HG03060 (cell line): ENCODE data around the gene TTC9C.
"Not testable (repeated sequence)": the region's sequence is repeated elsewhere in the genome, so short reads cannot be mapped to it uniquely, and the experiment has no call there.

Experiments used
- ATAC-seq: cut with Tn5 transposase; IDR thresholded peaks from one replicate; pipeline ENCODE4 v1.9.1; 2021; ENCODE audit warnings: low read depth, moderate number of reproducible peaks; ENCODE audit not compliant: unreplicated experiment

Gene TTC9C

GRCh38 chr11:62728171-62728988 is at the start of gene TTC9C:
TTC9C (plus strand) TSS chr11:62728486; CDS start chr11:62728849, 363 bp downstream.
- ATAC-seq, result no peak

- ATAC-seq, result no peak
Observed at GRCh38 chr11:62678770-62679696, 49.3 kb upstream of the TTC9C start, which contains the start of gene UBXN1. UBXN1 (minus strand) TSS chr11:62679073; CDS start chr11:62678923, 150 bp downstream.

DNA sequence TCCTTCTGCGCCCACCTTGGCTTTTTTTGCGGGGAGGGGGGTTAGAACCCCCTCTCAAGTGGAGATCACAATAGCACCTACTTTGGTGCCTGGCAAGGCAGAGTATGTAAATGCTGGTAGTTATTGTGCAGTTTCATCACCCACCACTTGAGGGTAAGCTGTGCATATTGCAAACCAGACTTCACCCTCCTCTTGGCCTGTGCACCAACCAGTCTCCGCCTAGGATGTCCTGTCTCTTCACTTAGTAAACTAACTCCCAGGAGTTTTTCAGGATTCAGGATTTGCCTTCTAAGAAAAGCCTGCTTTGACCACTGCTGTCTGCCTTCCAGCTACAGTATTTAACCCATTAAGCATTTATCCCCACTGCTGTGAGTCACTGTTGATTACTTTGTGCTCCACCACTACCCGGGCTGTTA is 47.5 kb upstream of the TTC9C start:
- no peak for ATAC-seq

DNA sequence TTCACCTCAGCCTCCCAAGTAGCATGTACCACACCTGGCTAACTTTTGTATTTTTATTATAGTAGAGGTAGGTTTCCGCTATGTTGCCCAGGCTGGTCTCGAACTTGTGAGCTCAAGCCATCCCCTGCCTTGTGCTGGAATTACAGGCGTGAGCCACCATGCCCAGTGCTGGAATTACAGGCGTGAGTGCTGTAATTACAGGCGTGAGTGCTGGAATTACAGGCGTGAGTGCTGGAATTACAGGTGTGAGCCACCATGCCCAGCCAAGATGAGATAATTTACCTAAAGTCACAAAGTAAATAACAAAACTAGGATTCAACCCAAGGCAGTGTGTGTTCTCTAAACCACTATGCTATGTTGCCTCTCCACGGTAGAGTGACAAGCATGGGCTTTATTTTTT is 45.8 kb upstream of the TTC9C start:
- no peak for ATAC-seq

DNA sequence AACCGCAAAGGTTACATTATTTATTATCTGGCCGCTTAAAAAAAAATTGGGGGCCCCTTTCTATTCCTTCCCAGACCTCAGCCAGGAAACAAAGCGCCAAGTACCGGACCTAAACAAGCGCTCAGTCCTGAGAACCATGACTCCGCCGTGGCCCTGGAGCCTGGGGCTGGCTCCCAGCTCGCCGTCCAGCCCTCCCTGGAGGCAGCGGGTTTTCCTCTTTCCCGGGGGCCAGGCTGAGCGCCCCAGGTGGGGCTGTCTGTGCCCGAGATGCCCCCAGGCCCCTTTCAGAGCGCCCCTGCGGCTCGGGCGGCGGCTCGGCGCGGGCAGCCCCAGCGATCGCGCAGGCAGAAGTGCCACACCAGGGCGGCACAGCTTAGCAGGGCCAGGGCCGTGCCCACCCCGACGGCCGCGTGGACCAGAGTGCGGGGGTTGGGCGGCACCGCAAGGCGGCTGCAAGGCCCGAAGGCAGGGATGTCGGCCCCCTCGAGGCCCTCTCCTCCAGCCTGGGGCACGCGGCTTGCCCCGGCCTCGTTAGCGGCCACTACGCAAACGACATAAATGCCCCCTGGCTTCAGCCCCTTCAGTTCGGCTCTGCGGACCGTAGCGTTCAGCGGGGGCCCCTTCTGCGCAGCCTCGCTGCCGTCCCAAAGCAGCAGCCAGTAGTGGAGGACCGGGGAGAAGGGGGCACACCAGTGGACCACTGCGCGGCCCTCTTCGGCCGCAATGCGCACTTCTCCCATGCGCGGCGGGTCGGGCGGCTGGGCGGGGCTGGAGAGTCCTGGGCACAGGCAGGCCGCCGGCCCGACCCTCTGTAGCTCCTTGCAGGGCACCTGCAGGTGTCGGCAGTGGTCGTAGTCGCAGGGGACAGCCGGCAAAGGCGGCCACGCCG is 40.5 kb upstream of the TTC9C start:
- no peak for ATAC-seq

- no peak for ATAC-seq
Observed at GRCh38 chr11:62688491-62688890, 39.8 kb upstream of the TTC9C start.

DNA sequence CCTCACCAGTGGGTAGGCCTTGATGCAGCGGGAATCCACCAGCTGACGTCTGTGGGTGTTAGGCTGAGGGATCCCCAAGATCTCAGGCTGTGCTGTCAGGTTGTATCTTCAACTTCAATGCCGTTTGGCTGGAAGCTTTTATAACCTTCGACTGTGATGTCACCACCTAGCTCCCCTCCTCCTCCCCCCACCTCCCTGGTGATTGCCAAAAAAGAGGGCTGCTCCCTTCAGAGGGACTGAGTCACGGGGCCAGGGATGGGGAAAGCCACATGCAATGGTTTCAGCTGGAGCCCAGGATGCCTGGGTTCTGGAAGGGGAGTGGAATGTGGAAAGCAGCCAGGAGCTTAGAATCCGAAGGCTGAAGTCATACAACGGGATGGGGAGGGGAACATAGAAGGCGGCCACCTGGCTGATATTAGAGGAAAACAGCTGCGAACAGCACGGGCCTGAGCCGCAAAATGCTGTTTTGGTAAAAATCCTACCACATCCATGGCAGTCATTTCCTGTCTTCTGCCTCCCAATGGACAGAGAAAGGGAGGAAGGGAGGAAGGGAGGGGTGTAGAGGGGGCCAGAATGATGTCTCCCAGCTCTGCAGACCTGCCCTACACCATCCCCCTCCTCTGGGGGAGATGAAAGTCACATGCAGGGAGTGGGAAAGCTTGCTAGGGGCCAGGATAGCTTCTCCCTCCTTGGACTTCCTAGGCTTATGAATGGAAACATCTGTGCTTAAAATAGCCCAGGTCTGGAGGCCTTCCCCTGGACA is 38.7 kb upstream of the TTC9C start, which contains the start of gene LRRN4CL:
LRRN4CL (minus strand) TSS at position 110 of the 763 bp plus-strand sequence. CDS start 1,022 bp downstream, outside the sequence.
- ATAC-seq, result no peak

- ATAC-seq, result not testable (repeated sequence)
Observed at GRCh38 chr11:62693624-62694023, 34.7 kb upstream of the TTC9C start.

DNA sequence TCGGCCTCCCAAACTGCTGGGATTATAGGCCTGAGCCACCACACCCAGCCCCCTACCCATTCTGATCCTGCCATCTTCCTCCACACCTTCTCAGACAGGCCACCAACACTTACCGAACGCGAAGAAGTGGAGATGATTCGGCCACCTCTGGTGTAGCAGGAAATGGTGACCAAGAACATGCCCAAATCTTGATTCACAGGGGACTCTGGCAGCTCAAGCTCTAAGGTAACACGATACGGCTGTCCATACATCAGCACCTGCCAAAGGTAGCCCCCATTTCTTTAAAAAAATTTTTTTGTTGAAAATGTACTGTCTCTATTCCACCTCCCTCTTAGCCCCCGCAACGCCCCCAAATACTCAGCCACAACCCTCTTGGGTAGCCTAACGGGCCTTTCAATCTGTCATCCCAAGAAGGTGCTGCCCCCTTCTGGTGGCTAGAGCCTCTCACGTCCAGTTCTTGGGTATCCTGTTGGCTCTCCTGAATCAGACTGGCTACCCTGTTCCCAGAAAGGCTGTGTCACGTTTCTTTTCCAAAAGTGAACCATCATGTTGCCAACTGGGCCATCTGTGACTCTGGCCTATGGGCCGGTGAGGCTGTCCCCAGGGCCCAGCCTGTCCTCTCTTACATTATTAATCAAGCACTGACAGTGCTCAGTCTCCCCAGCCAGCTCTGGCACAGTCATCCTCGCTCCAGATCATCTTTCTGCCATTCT is 33.7 kb upstream of the TTC9C start:
- no peak for ATAC-seq

DNA sequence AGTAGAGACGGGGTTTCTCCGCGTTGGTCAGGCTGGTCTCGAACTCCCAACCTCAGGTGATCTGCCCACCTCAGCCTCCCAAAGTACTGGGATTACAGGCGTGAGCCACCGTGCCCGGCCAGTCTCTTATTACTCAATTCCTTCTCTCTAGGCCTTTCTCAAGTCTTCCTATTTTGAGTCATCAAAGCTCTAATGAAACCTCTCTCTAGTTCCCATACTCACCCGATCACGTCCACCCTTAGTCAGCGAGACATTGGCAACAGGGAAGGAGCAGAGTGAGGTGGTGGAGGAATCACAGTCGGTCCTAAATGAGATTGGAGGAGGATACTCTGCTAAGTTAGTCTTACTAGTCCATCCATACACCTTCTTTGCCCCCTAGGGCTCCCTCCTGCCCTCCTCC is 26.0 kb upstream of the TTC9C start:
- ATAC-seq, result no peak

- not testable (repeated sequence) for ATAC-seq
Observed at GRCh38 chr11:62703921-62704320, 24.4 kb upstream of the TTC9C start.

GRCh38 chr11:62705413-62705812 is 22.9 kb upstream of the TTC9C start:
- ATAC-seq, result no peak

DNA sequence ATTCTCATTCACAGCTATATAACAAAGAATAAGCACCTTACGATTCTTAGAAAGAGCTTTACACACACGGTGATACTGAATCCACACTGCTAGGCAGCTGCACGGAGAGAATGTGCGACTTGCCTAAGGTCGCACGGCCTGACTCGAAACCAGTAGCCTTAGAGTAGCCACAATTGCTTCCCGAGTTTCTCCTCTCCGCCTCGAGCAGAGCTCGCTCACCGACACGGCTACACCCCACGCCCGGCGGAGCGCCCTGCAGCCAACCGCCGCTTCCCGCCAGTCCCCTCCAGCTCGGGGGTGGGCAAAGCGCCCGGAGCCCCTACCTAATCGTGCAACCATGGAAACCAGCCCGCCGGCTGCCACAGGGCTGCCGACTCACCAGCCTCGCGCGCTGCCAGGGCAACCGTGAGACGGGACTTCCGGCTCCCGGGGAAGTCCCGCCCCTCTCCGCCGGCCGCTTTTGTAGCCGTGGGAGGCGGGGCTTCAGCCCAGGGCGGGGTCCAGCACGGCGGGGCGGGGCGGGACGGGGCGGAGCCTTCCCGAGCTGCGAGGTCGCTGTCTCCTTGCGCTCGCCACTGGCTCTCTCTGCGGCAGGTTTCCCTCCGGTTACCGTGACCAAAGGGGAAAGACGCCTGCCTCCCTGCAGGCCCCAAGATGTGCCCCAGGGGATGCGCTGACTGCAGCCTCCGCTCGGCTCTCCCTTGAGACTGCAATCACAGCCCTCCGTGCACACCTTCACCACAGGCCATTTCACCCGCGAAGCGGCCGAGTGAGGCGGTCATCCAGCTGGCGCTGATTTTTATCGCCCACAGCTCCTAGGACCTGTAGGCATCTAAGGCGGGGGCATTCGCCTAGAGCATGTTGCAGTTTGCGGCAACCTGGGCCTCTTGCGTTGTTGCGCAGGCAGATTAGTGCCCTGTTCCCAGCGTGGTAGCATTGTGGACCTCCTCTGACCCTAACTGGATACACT is 22.1 kb upstream of the TTC9C start:
- no peak for ATAC-seq

DNA sequence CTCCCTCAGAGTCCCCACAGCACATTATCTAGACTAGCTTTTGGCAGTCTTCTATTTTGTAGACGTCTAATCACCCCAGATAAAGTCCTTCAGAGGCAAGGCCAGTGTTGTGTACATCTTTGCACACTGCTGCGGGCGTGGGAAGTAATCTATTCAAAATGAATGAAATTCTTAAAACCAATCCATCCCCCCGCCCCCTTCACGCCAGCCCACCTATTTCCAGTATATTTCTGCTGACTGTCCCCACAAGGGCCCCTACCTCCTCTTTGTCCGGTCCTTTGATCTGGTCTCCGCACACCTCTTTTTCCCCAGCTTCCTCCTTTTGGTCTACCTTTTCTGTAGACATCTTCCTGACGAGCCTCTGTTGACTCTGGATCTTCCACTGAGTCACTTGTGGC is 21.4 kb upstream of the TTC9C start:
- ATAC-seq, result no peak

- no peak for ATAC-seq
Observed at GRCh38 chr11:62707277-62707861, 20.9 kb upstream of the TTC9C start, which contains the start of the genes BSCL2 and GNG3. BSCL2 (minus strand) TSS chr11:62707424; CDS start chr11:62707195, 229 bp downstream. GNG3 (plus strand) TSS chr11:62707676; CDS start chr11:62708296, 620 bp downstream.

- no peak for ATAC-seq
Observed at GRCh38 chr11:62708392-62708791, 19.9 kb upstream of the TTC9C start.

GRCh38 chr11:62708793-62709192 is 19.5 kb upstream of the TTC9C start:
- no peak for ATAC-seq
